ENCODE data around the gene CLASRP. TPM values are rescaled to one million over a fixed set of nuclear protein-coding genes. Genes with fewer than 3 reads are reported as not detected.

The CLASRP gene
- total and polyA plus RNA-seq, 9 of the 15 experiments (the other 6 are each of a cell fraction or from before 2014, with no cell fraction given), result 0.94 to 86.3 (median 44.0) TPM

DNA sequence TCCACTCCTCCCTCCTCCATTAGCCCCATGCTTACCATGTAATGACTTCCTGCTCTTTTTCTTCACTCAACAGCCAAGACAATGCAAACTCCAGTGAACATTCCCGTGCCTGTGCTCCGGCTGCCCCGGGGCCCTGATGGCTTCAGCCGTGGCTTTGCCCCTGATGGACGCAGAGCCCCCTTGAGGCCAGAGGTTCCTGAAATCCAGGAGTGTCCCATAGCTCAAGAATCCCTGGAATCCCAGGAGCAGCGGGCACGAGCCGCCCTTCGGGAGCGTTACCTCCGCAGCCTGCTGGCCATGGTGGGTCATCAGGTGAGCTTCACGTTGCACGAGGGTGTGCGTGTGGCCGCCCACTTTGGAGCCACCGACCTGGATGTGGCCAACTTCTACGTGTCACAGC, 51.2 kb downstream of the CLASRP start:
- Histone ChIP-seq H3K36me3 (ENCODE audit: control insufficient read depth, insufficient read depth, low read length) (peaks cover 64% of the 10 kb centered on the region), H4K20me1 (replicated peaks; ENCODE audit: control insufficient read depth, insufficient read depth, low read length) (peaks cover 9% of the 10 kb centered on the region), H3K4me1 (replicated peaks in 1 of 2; ENCODE audit: control insufficient read depth in 2 of 2, insufficient read depth in 2 of 2, low read length in 2 of 2) (peaks cover 12 to 38% of the 10 kb centered on the region in 2 experiments), H3K27ac (ENCODE audit: extremely low read depth, low read depth, low read length) (no peak overlapping the region), H3K9ac (ENCODE audit: insufficient read depth in 1 of 2, low read depth in 2 of 2, low read length in 2 of 2) (no peak overlapping the region), H3K79me2 (ENCODE audit: control insufficient read depth, insufficient read depth, low read length) (peaks cover 41% of the 10 kb centered on the region), H3K27me3 (ENCODE audit: control insufficient read depth in 2 of 2, insufficient read depth in 2 of 2, low read length in 2 of 2) (no peaks in the 10 kb centered on the region), H3K9me3 (replicated peaks; ENCODE audit: control insufficient read depth, insufficient read depth, low read depth, low read length) (no peaks in the 10 kb centered on the region), H3K9me1 (ENCODE audit: control insufficient read depth, insufficient read depth, low read length) (no peaks in the 10 kb centered on the region), H3K4me2 (ENCODE audit: insufficient read depth, low read length) (no peak overlapping the region), H3K4me3 (no peak overlapping the region), H2AFZ (ENCODE audit: low read depth, low read length) (no peak overlapping the region)
- FAIRE-seq, result no peak
- no peak for DNase-seq (ENCODE audit: extremely low read depth in 1 of 4, low spot score in 3 of 4)
- in situ Hi-C loops (cut with MboI), result no loop called here
- BruUV-seq (replicated peaks), result no TSS peak
- no peak for ATAC-seq
- ChIA-PET CTCF (ENCODE audit: low intra/inter-chr PET ratio) (no interaction called here), POLR2A (interaction anchor here (0.6 kb wide), 2 partner anchors 42 to 199 kb away, joined by 3 to 4 read pairs; partner anchors contain the start of gene TOMM40)
- intact Hi-C loops (cut with micrococcal nuclease), result no loop called here
- 92% methylated on average over 15 of the region's 17 CpGs for WGBS (ENCODE audit: insufficient coverage, low coverage, missing lambda C conversion rate)
- TF ChIP-seq, protein P1, sequence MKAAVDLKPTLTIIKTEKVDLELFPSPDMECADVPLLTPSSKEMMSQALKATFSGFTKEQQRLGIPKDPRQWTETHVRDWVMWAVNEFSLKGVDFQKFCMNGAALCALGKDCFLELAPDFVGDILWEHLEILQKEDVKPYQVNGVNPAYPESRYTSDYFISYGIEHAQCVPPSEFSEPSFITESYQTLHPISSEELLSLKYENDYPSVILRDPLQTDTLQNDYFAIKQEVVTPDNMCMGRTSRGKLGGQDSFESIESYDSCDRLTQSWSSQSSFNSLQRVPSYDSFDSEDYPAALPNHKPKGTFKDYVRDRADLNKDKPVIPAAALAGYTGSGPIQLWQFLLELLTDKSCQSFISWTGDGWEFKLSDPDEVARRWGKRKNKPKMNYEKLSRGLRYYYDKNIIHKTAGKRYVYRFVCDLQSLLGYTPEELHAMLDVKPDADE (conservative IDR thresholded peaks at IDR 0.05; ENCODE audit: control insufficient read depth, low read depth, low read length), result no peak
- no peak for TF ChIP-seq NCOA6 (IDR thresholded peaks at IDR 0.05)
- 0 out of 2 replicates have a peak, but pooled peaks have one; percentile 21 for TF ChIP-seq RBFOX2 (IDR thresholded peaks at IDR 0.05; ENCODE audit: low read depth, low read length)

DNA sequence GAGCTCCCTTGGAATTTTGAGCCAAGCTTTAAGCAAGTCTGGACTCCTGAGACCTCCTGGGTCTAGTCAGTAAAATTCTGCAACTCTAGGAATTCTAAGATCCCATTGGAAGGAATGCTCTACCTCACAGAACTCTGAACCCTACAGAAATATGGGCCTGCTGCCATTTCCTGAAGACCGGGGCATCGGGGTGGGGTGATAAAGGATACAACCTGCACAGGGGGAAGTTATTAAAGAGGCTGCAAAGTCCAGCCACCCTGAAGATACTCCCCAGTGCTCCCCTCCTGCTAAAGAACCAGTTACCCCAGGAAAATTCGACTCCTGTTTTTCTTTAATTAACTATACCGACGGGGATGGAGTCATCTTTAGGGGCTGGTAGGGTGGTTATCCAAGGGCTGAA, 51.8 kb downstream of the CLASRP start:
- no peak for ATAC-seq
- peaks cover 13 to 43% of the 10 kb centered on the region in 2 experiments for H3K4me1 ChIP-seq (replicated peaks in 1 of 2; ENCODE audit: control insufficient read depth in 2 of 2, insufficient read depth in 2 of 2, low read length in 2 of 2)
- intact Hi-C loops (cut with micrococcal nuclease) (no loop called here), in situ Hi-C loops (cut with MboI) (no loop called here)
- H3K79me2 ChIP-seq (ENCODE audit: control insufficient read depth, insufficient read depth, low read length), result peaks cover 41% of the 10 kb centered on the region
- 84% methylated on average over 5 of the region's 5 CpGs for WGBS (ENCODE audit: insufficient coverage, low coverage, missing lambda C conversion rate)
- H3K9me3 ChIP-seq (replicated peaks; ENCODE audit: control insufficient read depth, insufficient read depth, low read depth, low read length), result no peaks in the 10 kb centered on the region
- no TSS peak for BruUV-seq (replicated peaks)
- no peak for FAIRE-seq
- peak overlapping the region; percentile 64; the same call in 1 of the 2 replicates for H3K4me2 ChIP-seq (ENCODE audit: insufficient read depth, low read length)
- DNase-seq (ENCODE audit: extremely low read depth in 1 of 4, low spot score in 3 of 4), result no peak
- peaks cover 65% of the 10 kb centered on the region; the same call in 2 of the 3 replicates for H3K36me3 ChIP-seq (ENCODE audit: control insufficient read depth, insufficient read depth, low read length)
- no peak overlapping the region for H2AFZ ChIP-seq (ENCODE audit: low read depth, low read length)
- H3K9me1 ChIP-seq (ENCODE audit: control insufficient read depth, insufficient read depth, low read length), result no peaks in the 10 kb centered on the region
- H3K9ac ChIP-seq (ENCODE audit: insufficient read depth in 1 of 2, low read depth in 2 of 2, low read length in 2 of 2), result peak overlapping the region in 1 of 2 experiments; percentile 78; a peak in 1 of 4 replicates
- no peaks in the 10 kb centered on the region for H3K27me3 ChIP-seq (ENCODE audit: control insufficient read depth in 2 of 2, insufficient read depth in 2 of 2, low read length in 2 of 2)
- peaks cover 9% of the 10 kb centered on the region for H4K20me1 ChIP-seq (replicated peaks; ENCODE audit: control insufficient read depth, insufficient read depth, low read length)
- CTCF ChIA-PET (ENCODE audit: low intra/inter-chr PET ratio), result no interaction called here
- POLR2A ChIA-PET, result no interaction called here
- H3K4me3 ChIP-seq, result no peak overlapping the region
- H3K27ac ChIP-seq (ENCODE audit: extremely low read depth, low read depth, low read length), result no peak overlapping the region
- TF ChIP-seq SMARCA4 (IDR thresholded peaks at IDR 0.05) (no peak), SIN3B (IDR thresholded peaks at IDR 0.05; ENCODE audit: low read depth) (no peak), HLTF (IDR thresholded peaks at IDR 0.05) (no peak), ZNF79 (CRISPR knock-in tag; IDR thresholded peaks at IDR 0.05; ENCODE audit: low read depth) (no peak), KAT2B (IDR thresholded peaks at IDR 0.05; ENCODE audit: low read depth, low read length) (no peak), THRAP3 (IDR thresholded peaks at IDR 0.05; ENCODE audit: borderline replicate concordance) (no peak)
- TF ChIP-seq, protein P2, sequence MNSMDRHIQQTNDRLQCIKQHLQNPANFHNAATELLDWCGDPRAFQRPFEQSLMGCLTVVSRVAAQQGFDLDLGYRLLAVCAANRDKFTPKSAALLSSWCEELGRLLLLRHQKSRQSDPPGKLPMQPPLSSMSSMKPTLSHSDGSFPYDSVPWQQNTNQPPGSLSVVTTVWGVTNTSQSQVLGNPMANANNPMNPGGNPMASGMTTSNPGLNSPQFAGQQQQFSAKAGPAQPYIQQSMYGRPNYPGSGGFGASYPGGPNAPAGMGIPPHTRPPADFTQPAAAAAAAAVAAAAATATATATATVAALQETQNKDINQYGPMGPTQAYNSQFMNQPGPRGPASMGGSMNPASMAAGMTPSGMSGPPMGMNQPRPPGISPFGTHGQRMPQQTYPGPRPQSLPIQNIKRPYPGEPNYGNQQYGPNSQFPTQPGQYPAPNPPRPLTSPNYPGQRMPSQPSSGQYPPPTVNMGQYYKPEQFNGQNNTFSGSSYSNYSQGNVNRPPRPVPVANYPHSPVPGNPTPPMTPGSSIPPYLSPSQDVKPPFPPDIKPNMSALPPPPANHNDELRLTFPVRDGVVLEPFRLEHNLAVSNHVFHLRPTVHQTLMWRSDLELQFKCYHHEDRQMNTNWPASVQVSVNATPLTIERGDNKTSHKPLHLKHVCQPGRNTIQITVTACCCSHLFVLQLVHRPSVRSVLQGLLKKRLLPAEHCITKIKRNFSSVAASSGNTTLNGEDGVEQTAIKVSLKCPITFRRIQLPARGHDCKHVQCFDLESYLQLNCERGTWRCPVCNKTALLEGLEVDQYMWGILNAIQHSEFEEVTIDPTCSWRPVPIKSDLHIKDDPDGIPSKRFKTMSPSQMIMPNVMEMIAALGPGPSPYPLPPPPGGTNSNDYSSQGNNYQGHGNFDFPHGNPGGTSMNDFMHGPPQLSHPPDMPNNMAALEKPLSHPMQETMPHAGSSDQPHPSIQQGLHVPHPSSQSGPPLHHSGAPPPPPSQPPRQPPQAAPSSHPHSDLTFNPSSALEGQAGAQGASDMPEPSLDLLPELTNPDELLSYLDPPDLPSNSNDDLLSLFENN (IDR thresholded peaks at IDR 0.05; ENCODE audit: low read depth in 2 of 2, low read length in 2 of 2), result no peak
